HEK293 (cell line): ENCODE measurements around the gene GPSM1.

ENCODE experiments used
- CTCF ChIA-PET: fragments of 350-600 bp; formaldehyde crosslinking; extraction: SDS; loops from one replicate; lab custom pipeline; 2021; ENCODE audit warnings: antibody characterized with exemption; lab: Yijun Ruan, JAX
- POLR2A ChIA-PET: fragments of 300-600 bp; formaldehyde crosslinking; extraction: SDS; loops from one replicate; lab custom pipeline; 2020; ENCODE audit warnings: antibody characterized with exemption, inconsistent platforms; lab: Yijun Ruan, JAX
- H3K27ac ChIP-seq: fragments of 200-500 bp; sonication (Bioruptor generic); 2 replicates; pipeline ENCODE4 v1.5.1; 2014; ENCODE audit warnings: low read depth, low read length, control low read depth, inconsistent platforms; ENCODE audit errors: extremely low read depth
- H3K36me3 ChIP-seq, 2 experiments: fragments of 200-500 bp in 1 of 2; sonication (Bioruptor generic) in 1 of 2; 1 replicate in 1 of 2; 2 replicates in 1 of 2; pipeline ENCODE4 v1.5.1; 2014 to 2017; ENCODE audit warnings: inconsistent platforms in 2 of 2, low read length in 2 of 2; ENCODE audit not compliant: control insufficient read depth in 2 of 2, insufficient read depth in 1 of 2
- H3K4me1 ChIP-seq: fragments of 200-500 bp; sonication (Bioruptor generic); 2 replicates; pipeline ENCODE4 v1.5.1; 2014; ENCODE audit warnings: mild to moderate bottlenecking, low read length, inconsistent platforms; ENCODE audit not compliant: control insufficient read depth, insufficient read depth
- H3K4me3 ChIP-seq: 2 replicates; pipeline ENCODE4 v1.5.1; 2011; ENCODE audit warnings: low read depth, mild to moderate bottlenecking, control low read depth, low read length, moderate library complexity
- H3K9me3 ChIP-seq: fragments of 200-500 bp; sonication (Bioruptor generic); 2 replicates; pipeline ENCODE4 v1.5.1; 2014; ENCODE audit warnings: low read depth, low read length, inconsistent platforms; ENCODE audit not compliant: control insufficient read depth, insufficient read depth
- EGR2 ChIP-seq: fragments of 450-650 bp; formaldehyde crosslinking; IDR thresholded peaks from 2 replicates; pipeline ENCODE4 v1.5.1; 2016; ENCODE audit warnings: low read depth, missing biosample characterization, missing genetic modification characterization
- GLI4 ChIP-seq: fragments of 450-650 bp; formaldehyde crosslinking; IDR thresholded peaks from 2 replicates; pipeline ENCODE4 v1.5.1; 2016; ENCODE audit warnings: missing biosample characterization, missing genetic modification characterization
- MYNN ChIP-seq: fragments of 450-650 bp; formaldehyde crosslinking; IDR thresholded peaks from 2 replicates; pipeline ENCODE4 v1.5.1; 2016; ENCODE audit warnings: missing biosample characterization, missing genetic modification characterization, borderline replicate concordance
- RBAK ChIP-seq: fragments of 450-650 bp; formaldehyde crosslinking; IDR thresholded peaks from 2 replicates; pipeline ENCODE4 v1.5.1; 2016; ENCODE audit warnings: missing biosample characterization, missing genetic modification characterization
- ZBTB26 ChIP-seq: fragments of 450-650 bp; formaldehyde crosslinking; optimal IDR thresholded peaks from 2 replicates; pipeline ENCODE3; 2016; ENCODE audit warnings: missing biosample characterization, mild to moderate bottlenecking, missing genetic modification characterization
- ZEB2 ChIP-seq: fragments of 450-650 bp; formaldehyde crosslinking; IDR thresholded peaks from 2 replicates; pipeline ENCODE4 v1.5.1; 2016; ENCODE audit warnings: missing biosample characterization, missing genetic modification characterization
- ZFP69B ChIP-seq: fragments of 450-650 bp; formaldehyde crosslinking; IDR thresholded peaks from 2 replicates; pipeline ENCODE4 v1.5.1; 2016; ENCODE audit warnings: missing biosample characterization, missing genetic modification characterization
- ZNF155 ChIP-seq: fragments of 450-650 bp; formaldehyde crosslinking; IDR thresholded peaks from 2 replicates; pipeline ENCODE4 v1.5.1; 2016; ENCODE audit warnings: missing biosample characterization, missing genetic modification characterization
- ZNF266 ChIP-seq: fragments of 450-650 bp; formaldehyde crosslinking; IDR thresholded peaks from 2 replicates; pipeline ENCODE4 v1.5.1; 2016; ENCODE audit warnings: missing biosample characterization, missing genetic modification characterization, low read depth
- ZNF274 ChIP-seq, 2 experiments: fragments of 200-500 bp in 1 of 2; fragments of 450-650 bp in 1 of 2; sonication (Bioruptor generic) in 1 of 2; formaldehyde crosslinking in 1 of 2; IDR thresholded peaks; 2 replicates each; pipeline versions ENCODE4 v1.5.1 to v1.6.1; 2014 to 2016; ENCODE audit warnings: borderline replicate concordance in 1 of 2, inconsistent platforms in 1 of 2, low read length in 1 of 2, missing biosample characterization in 1 of 2, missing genetic modification characterization in 1 of 2
- ZNF335 ChIP-seq: fragments of 450-650 bp; formaldehyde crosslinking; conservative IDR thresholded peaks from 2 replicates; pipeline ENCODE4 v1.5.1; 2016; ENCODE audit warnings: missing biosample characterization, missing genetic modification characterization
- ZNF404 ChIP-seq: fragments of 450-650 bp; formaldehyde crosslinking; IDR thresholded peaks from 2 replicates; pipeline ENCODE4 v1.5.1; 2017; ENCODE audit warnings: missing biosample characterization, missing genetic modification characterization
- ZNF416 ChIP-seq: fragments of 450-650 bp; formaldehyde crosslinking; IDR thresholded peaks from 2 replicates; pipeline ENCODE4 v1.5.1; 2016; ENCODE audit warnings: missing biosample characterization, missing genetic modification characterization
- ZNF555 ChIP-seq: fragments of 450-650 bp; formaldehyde crosslinking; conservative IDR thresholded peaks from 2 replicates; pipeline ENCODE4 v1.5.1; 2017; ENCODE audit warnings: missing biosample characterization, mild to moderate bottlenecking, missing genetic modification characterization, inconsistent platforms
- ZNF626 ChIP-seq: fragments of 450-650 bp; sonication (Bioruptor Pico); formaldehyde crosslinking; IDR thresholded peaks from 2 replicates; pipeline ENCODE4 v1.5.1; 2018; ENCODE audit warnings: missing biosample characterization, missing genetic modification characterization, inconsistent platforms
- ZNF658 ChIP-seq: fragments of 450-650 bp; formaldehyde crosslinking; IDR thresholded peaks from 2 replicates; pipeline ENCODE4; 2016; ENCODE audit warnings: missing biosample characterization, missing genetic modification characterization
- ZNF692 ChIP-seq: fragments of 450-650 bp; formaldehyde crosslinking; IDR thresholded peaks from 2 replicates; pipeline ENCODE4 v1.5.1; 2016; ENCODE audit warnings: missing biosample characterization, missing genetic modification characterization
- ZNF837 ChIP-seq: fragments of 450-650 bp; formaldehyde crosslinking; IDR thresholded peaks from 2 replicates; pipeline ENCODE4 v1.5.1; 2016; ENCODE audit warnings: missing biosample characterization, missing genetic modification characterization
- ZSCAN18 ChIP-seq: fragments of 450-650 bp; formaldehyde crosslinking; IDR thresholded peaks from 2 replicates; pipeline ENCODE4 v1.5.1; 2016; ENCODE audit warnings: missing biosample characterization, missing genetic modification characterization
- TF ChIP-seq, protein P1 (sequence below): fragments of 450-650 bp; formaldehyde crosslinking; IDR thresholded peaks from 2 replicates; pipeline ENCODE4 v1.5.1; 2016; ENCODE audit warnings: missing biosample characterization, missing genetic modification characterization

GPSM1 gene

DNA sequence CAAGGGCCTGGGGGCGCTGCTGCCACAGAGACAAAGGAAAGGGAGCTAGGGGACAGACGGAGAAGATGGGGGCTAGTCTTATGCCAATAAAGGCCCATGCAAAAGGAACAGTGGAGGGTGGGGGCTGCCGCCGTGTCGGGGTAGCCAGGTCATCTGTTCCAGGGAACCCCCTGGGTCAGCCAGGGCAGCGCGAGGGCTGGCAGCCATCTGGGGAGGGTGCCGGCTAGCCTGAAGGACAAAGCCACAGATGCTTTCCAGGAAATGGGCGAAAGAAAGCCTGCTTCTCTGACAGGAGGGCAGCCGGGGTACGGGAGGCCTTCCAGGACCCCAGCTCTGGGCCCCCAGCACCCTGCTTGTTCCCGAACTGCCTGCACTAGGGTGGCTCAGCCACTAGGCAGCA, 47.8 kb downstream of the GPSM1 start:
- CTCF ChIA-PET = interaction anchor here (1.4 kb wide), 1 partner anchor 12 kb away, joined by 16 read pairs; the partner anchor contains the start of gene DNLZ
- POLR2A ChIA-PET = interaction anchor here (1.3 to 2.1 kb wide), 3 partner anchors 9 to 12 kb away, joined by 4 to 10 read pairs (median 7); partner anchors contain the start of gene DNLZ
- H3K4me1 ChIP-seq = no peaks in the 10 kb centered on the region
- TF ChIP-seq ZSCAN18 (tag by site-specific recombination) (no peak), ZNF155 (tag by site-specific recombination) (no peak), ZNF658 (tag by site-specific recombination) (no peak), RBAK (tag by site-specific recombination) (no peak), ZNF416 (tag by site-specific recombination) (no peak), ZNF335 (tag by site-specific recombination) (no peak), ZNF837 (tag by site-specific recombination) (no peak), EGR2 (tag by site-specific recombination) (no peak), ZFP69B (tag by site-specific recombination) (no peak), ZBTB26 (no peak), ZNF266 (no peak)
- TF ChIP-seq, protein P1, sequence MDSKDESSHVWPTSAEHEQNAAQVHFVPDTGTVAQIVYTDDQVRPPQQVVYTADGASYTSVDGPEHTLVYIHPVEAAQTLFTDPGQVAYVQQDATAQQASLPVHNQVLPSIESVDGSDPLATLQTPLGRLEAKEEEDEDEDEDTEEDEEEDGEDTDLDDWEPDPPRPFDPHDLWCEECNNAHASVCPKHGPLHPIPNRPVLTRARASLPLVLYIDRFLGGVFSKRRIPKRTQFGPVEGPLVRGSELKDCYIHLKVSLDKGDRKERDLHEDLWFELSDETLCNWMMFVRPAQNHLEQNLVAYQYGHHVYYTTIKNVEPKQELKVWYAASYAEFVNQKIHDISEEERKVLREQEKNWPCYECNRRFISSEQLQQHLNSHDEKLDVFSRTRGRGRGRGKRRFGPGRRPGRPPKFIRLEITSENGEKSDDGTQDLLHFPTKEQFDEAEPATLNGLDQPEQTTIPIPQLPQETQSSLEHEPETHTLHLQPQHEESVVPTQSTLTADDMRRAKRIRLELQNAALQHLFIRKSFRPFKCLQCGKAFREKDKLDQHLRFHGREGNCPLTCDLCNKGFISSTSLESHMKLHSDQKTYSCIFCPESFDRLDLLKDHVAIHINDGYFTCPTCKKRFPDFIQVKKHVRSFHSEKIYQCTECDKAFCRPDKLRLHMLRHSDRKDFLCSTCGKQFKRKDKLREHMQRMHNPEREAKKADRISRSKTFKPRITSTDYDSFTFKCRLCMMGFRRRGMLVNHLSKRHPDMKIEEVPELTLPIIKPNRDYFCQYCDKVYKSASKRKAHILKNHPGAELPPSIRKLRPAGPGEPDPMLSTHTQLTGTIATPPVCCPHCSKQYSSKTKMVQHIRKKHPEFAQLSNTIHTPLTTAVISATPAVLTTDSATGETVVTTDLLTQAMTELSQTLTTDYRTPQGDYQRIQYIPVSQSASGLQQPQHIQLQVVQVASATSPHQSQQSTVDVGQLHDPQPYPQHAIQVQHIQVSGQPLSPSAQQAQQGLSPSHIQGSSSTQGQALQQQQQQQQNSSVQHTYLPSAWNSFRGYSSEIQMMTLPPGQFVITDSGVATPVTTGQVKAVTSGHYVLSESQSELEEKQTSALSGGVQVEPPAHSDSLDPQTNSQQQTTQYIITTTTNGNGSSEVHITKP (tag by site-specific recombination) = no peak
- TF ChIP-seq, all 188 proteins: peak for 0
- peaks cover 0 to 56% of the 10 kb centered on the region in 2 experiments; a peak in 1 of 3 replicates for H3K36me3 ChIP-seq
- no peak overlapping the region for H3K27ac ChIP-seq
- no peak overlapping the region for H3K4me3 ChIP-seq
- H3K9me3 ChIP-seq = no peaks in the 10 kb centered on the region

DNA sequence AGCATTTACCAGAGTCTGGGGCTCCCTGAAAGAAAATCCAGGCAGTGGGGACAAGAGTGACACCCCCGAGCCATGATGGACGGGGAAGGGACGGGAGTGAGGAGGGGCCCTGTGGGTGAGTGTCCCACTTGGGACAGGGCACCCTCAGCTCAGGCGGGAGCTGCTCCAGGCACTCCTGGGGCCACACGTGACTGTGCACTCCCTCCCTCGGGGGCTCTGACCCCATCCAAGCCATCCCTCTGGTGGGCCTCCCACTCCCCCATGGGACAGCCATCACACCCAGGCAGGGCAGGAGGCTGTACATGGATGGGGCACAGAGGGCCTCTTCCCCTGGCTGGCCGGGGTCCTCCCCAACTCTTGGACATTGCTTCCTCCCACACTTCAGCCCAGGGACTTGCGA, 49.1 kb downstream of the GPSM1 start:
- Histone ChIP-seq H3K27ac (no peak overlapping the region), H3K4me1 (no peaks in the 10 kb centered on the region), H3K4me3 (no peak overlapping the region), H3K36me3 (peaks cover 0 to 69% of the 10 kb centered on the region in 2 experiments; a peak in 1 of 3 replicates), H3K9me3 (no peaks in the 10 kb centered on the region)
- TF ChIP-seq MYNN (tag by site-specific recombination) (no peak), ZNF692 (no peak), ZEB2 (no peak), ZNF404 (tag by site-specific recombination) (no peak), GLI4 (tag by site-specific recombination) (no peak), ZNF274 (IDR thresholded peaks at IDR 0.05; ENCODE audit: low read length) (no peak), ZNF274 (tag by site-specific recombination; IDR thresholded peaks at IDR 0.05; ENCODE audit: borderline replicate concordance) (no peak), ZNF626 (tag by site-specific recombination) (no peak), ZNF555 (no peak)
- ChIA-PET CTCF (interaction anchor here (0.6 to 1.0 kb wide), 2 partner anchors 10 to 13 kb away, joined by 3 to 4 read pairs; partner anchors contain the start of gene DNLZ), POLR2A (interaction anchor here (1.8 to 1.9 kb wide), 2 partner anchors 10 to 13 kb away, joined by 5 to 16 read pairs; partner anchors contain the start of gene DNLZ)
